ENCODE measurements around the gene TOGARAM2.
A peak's percentile ranks its signal among the peaks of the same experiment; 100 is the strongest.

Gene TOGARAM2

DNA sequence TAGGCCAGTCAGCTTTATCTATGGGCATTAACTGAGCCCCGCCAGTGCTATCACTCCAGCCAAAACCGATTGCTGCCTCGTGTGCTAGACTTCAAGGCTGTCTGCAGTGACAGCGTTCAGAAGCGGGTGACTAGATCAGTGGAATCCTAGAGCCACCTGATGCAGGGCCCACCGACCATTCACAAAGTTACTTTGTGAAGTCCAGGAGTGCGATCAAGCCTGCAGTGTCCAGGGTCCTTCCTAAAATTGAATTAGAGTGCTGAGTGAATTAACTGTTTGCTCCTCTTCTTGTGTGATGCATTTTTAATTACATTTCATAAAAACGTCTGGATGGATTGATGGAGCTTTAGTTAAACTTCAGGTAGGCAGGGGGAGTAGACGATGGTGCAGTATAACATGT, 79.3 kb downstream of the TOGARAM2 start:
- H3K27ac ChIP-seq = no peak overlapping the region
- POLR2A ChIA-PET (ENCODE audit: low non-redundant PET) = no interaction called here
- no peak for DNase-seq (ENCODE audit: low spot score)
- TF ChIP-seq, protein P1, sequence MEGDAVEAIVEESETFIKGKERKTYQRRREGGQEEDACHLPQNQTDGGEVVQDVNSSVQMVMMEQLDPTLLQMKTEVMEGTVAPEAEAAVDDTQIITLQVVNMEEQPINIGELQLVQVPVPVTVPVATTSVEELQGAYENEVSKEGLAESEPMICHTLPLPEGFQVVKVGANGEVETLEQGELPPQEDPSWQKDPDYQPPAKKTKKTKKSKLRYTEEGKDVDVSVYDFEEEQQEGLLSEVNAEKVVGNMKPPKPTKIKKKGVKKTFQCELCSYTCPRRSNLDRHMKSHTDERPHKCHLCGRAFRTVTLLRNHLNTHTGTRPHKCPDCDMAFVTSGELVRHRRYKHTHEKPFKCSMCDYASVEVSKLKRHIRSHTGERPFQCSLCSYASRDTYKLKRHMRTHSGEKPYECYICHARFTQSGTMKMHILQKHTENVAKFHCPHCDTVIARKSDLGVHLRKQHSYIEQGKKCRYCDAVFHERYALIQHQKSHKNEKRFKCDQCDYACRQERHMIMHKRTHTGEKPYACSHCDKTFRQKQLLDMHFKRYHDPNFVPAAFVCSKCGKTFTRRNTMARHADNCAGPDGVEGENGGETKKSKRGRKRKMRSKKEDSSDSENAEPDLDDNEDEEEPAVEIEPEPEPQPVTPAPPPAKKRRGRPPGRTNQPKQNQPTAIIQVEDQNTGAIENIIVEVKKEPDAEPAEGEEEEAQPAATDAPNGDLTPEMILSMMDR (conservative IDR thresholded peaks at IDR 0.05; ENCODE audit: low read depth) = no peak
- CTCF ChIA-PET = no interaction called here

DNA sequence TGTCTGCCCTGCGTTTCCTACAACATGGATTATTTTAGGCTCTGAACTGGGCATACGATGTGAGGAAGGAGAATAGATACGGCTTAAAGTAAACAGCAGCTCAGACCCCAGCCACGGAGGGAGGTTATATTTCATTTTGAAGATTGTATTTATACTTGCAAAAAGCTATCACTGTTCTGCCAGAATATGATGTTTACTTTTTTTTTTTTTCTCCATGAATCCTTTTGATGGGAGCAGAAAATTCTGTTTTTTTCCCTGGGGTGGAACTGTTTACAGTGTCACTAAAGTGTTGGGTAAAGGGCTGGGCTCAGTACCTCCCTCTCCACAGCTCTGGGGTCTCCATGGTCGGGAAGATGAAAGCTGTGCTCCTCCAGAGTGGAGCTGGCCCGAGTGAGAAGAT, 80.1 kb downstream of the TOGARAM2 start:
- no peak for DNase-seq (ENCODE audit: low spot score)
- ChIA-PET POLR2A (ENCODE audit: low non-redundant PET) (no interaction called here), CTCF (no interaction called here)
- TF ChIP-seq, protein P1 (conservative IDR thresholded peaks at IDR 0.05; ENCODE audit: low read depth) = no peak
- no peak overlapping the region for H3K27ac ChIP-seq

DNA sequence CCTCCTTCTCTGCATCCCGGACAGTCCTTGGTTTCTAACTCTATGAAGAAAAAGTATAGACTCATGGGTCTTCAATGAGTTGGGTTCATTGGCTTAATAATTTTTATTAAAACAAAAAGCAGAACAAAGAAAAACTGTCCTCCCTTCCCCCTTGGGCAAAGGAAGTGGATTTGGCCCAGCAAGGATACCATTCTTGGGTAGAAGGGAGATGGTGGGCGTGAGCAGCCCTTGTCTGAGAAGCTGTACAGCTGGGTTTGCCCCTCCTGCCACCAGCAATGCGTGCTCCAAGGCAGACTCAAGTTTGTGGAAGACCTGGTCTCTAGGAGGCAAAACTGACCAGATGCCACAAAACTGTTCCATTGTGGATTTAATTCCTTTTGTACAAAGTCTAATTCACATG, 80.5 kb downstream of the TOGARAM2 start:
- CTCF ChIA-PET = no interaction called here
- no peak overlapping the region for H3K27ac ChIP-seq
- POLR2A ChIA-PET (ENCODE audit: low non-redundant PET) = no interaction called here
- DNase-seq (ENCODE audit: low spot score) = no peak
- TF ChIP-seq, protein P1 (conservative IDR thresholded peaks at IDR 0.05; ENCODE audit: low read depth) = no peak

DNA sequence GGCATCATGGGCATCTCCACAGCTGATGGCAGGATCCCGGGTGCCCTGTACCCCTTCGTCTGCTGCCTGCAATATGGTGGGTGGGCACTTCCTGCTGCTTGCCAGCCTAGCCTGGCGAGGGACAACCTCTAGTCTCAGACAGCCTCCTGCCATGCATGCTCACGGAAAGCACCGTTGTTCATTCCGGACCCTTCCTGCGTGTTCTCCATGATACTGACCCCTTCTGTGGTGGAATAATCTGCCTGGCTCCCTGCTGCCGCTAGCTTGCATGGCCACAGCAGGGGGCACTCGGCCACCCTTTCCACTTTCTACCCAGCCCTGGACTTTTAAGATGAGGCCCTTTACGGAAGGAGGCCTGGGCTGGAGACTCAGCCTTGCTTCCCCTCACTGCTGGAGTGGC, 81.3 kb downstream of the TOGARAM2 start:
- ChIA-PET POLR2A (ENCODE audit: low non-redundant PET) (no interaction called here), CTCF (no interaction called here)
- DNase-seq (ENCODE audit: low spot score) = no peak
- TF ChIP-seq, protein P1 (conservative IDR thresholded peaks at IDR 0.05; ENCODE audit: low read depth) = no peak
- H3K27ac ChIP-seq = no peak overlapping the region

DNA sequence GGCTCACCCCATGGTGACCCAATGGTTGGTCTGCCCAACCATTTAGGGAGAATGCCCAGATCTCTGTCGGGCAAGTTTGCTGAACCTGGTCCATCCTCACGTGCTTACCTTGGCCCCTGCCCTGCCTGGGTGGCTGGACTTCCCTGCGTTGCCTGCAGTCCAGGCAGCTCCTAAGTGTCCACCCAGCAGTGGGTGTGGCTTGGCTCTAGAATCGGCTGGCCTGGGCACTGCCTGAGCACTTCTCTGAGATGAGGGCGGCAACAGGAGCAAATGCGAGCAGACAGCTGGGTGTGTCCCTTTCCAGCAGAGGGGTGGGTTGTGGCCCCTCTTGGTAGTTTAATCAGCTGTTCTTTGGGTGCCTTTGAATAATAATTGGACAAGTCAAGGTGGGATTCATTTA, 82.0 kb downstream of the TOGARAM2 start:
- H3K27ac ChIP-seq = no peak overlapping the region
- no peak for DNase-seq (ENCODE audit: low spot score)
- ChIA-PET CTCF (no interaction called here), POLR2A (ENCODE audit: low non-redundant PET) (no interaction called here)
- TF ChIP-seq, protein P1 (conservative IDR thresholded peaks at IDR 0.05; ENCODE audit: low read depth) = no peak

DNA sequence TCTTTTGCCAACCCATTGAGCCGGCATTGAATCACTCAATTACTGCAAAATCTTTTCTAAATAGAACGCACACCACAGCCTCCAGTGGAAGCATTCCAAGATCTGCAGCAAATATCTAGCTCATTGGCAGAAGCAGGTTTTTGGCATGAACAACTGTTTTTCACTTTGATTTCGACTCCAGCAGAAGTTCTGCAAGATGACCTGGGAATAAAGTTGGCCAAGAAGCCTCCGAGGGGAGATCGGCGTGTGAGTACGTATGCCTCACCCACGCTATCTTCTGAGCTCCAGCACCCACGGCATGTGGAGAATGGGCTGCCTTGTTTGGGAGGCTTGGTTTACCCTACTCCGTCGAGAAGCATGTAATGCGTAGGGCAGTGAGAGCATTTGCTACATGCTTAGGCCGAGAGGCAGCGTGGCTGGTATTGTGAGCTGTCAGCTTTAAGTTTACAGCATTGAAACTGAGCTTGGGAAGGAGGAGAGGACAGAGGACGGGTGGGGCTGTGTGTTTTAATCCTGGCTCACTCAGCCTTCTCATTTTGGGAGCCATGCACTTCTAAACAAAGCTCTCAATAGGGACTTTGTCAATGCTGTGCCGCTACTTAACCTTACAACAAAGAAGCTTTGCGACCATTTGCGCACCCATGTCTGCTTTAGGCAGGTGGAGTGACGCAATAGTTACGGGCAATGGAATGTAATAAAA, 82.7 kb downstream of the TOGARAM2 start:
- ChIA-PET POLR2A (ENCODE audit: low non-redundant PET) (no interaction called here), CTCF (interaction anchor here (0.6 kb wide), 1 partner anchor 25 kb away, joined by 3 read pairs; no protein-coding TSS in a partner anchor)
- TF ChIP-seq, protein P1 (conservative IDR thresholded peaks at IDR 0.05; ENCODE audit: low read depth) = no peak
- no peak for DNase-seq (ENCODE audit: low spot score)
- H3K27ac ChIP-seq = peak overlapping the region; percentile 36
